Kidney (tissue), 14 donors: ENCODE measurements around the gene DDX10. TPM values are rescaled to one million over a fixed set of nuclear protein-coding genes. Genes with fewer than 3 reads are reported as not detected.

Source experiments
- DNase-seq, 5 donors: peaks; one replicate each; pipeline ENCODE4 v3.0.0-alpha.2; 2013 to 2020
- FAIRE-seq: peaks from 2 replicates; lab custom pipeline; 2012; peaks lifted over from hg19 to GRCh38; lab: Jason Lieb, UNC
- H3K27ac ChIP-seq, 2 donors: one replicate each; pipeline ENCODE4 v1.7.0; 2013; ENCODE audit warnings: low read depth in 2 of 2, low read length in 2 of 2, inconsistent platforms in 1 of 2
- H3K27me3 ChIP-seq: one replicate; pipeline ENCODE4 v1.7.1; 2013; ENCODE audit warnings: low read length, inconsistent platforms; ENCODE audit not compliant: control insufficient read depth, insufficient read depth
- H3K36me3 ChIP-seq, 3 donors: one replicate each; pipeline versions ENCODE4 v1.7.0 to v1.7.1; 2013; ENCODE audit warnings: low read length in 3 of 3, control low read depth in 1 of 3, inconsistent platforms in 1 of 3; ENCODE audit not compliant: insufficient read depth in 3 of 3, control insufficient read depth in 2 of 3
- H3K4me1 ChIP-seq, 3 donors: one replicate each; pipeline versions ENCODE4 v1.7.0 to v1.7.1; 2013; ENCODE audit warnings: low read length in 3 of 3, inconsistent platforms in 1 of 3, low read depth in 1 of 3; ENCODE audit not compliant: control insufficient read depth in 2 of 3, insufficient read depth in 2 of 3
- H3K4me3 ChIP-seq, 3 donors: one replicate each; pipeline versions ENCODE4 v1.7.0 to v1.8.1; 2013; ENCODE audit warnings: low read length in 3 of 3, control low read depth in 1 of 3, inconsistent platforms in 1 of 3
- H3K9ac ChIP-seq, 3 donors: one replicate each; pipeline versions ENCODE4 v1.7.0 to v1.7.1; 2013; ENCODE audit warnings: low read length in 3 of 3, control low read depth in 1 of 3, inconsistent platforms in 1 of 3
- H3K9me3 ChIP-seq, 3 donors: one replicate each; pipeline versions ENCODE4 v1.7.0 to v1.7.1; 2013; ENCODE audit warnings: low read length in 3 of 3, control low read depth in 1 of 3, inconsistent platforms in 1 of 3; ENCODE audit not compliant: control insufficient read depth in 2 of 3, insufficient read depth in 1 of 3
- CTCF ChIP-seq: IDR thresholded peaks from 3 replicates; pipeline ENCODE4 v1.5.1; 2012; ENCODE audit warnings: mild to moderate bottlenecking, moderate library complexity, borderline replicate concordance; ENCODE audit not compliant: insufficient read depth; ENCODE audit errors: extremely low read depth
- intact Hi-C: fragments of 100-400 bp; cut with DNase I; formaldehyde crosslinking; loops from one replicate; pipeline ENCODE4 v1.11.1; 2022
- polyA plus RNA-seq: library from polyadenylated mRNA; stranded (reverse); fragments of 350-450 nt; fragmentation: Illumina TruSeq; extraction: RNeasy Lipid Tissue Mini Kit (QIAGEN cat#74804); gene quantifications from one replicate; pipeline ENCODE4 v1.2.3, GENCODE V29; 2014; ENCODE audit warnings: low read depth, low replicate concordance; ENCODE audit not compliant: insufficient read depth
- total RNA-seq: library from RNA; stranded (reverse); fragmentation: NEBNext Ultra II Directional; extraction: Animal tissue kit (Norgen Biotek cat#: 25700); gene quantifications from one replicate; pipeline ENCODE4 v1.2.1, GENCODE V29; 2021
- donor health status: control.
- donor health status: control.
- donor health status: control.
- donor health status: control.
- donor health status: control.
- donor health status: DM: yes; HTN: yes; CAD: no.
- donor health status: Normal renal cell carcinoma (clear cell type).

The DDX10 gene
- total and polyA plus RNA-seq, 2 donors from 2014 or later: 24.8 to 79.2 TPM

- no peak for DNase-seq
- H3K36me3 ChIP-seq: no peaks in the 10 kb centered on the region
- TF ChIP-seq CTCF: no peak
- no peak overlapping the region for H3K9ac ChIP-seq
- no peaks in the 10 kb centered on the region for H3K9me3 ChIP-seq
- intact Hi-C loops: no loop called here
- no peaks in the 10 kb centered on the region for H3K27me3 ChIP-seq
- FAIRE-seq: no peak
- H3K27ac ChIP-seq: no peak overlapping the region
- H3K4me3 ChIP-seq: no peak overlapping the region
- H3K4me1 ChIP-seq: no peaks in the 10 kb centered on the region
These were observed 121.6 kb downstream of the DDX10 start for GRCh38 chr11:108786281-108786990.

GRCh38 chr11:108787105-108787504 is 122.2 kb downstream of the DDX10 start:
- Histone ChIP-seq H3K27ac (no peak overlapping the region), H3K4me3 (no peak overlapping the region), H3K4me1 (no peaks in the 10 kb centered on the region), H3K36me3 (no peaks in the 10 kb centered on the region), H3K27me3 (no peaks in the 10 kb centered on the region), H3K9ac (no peak overlapping the region), H3K9me3 (no peaks in the 10 kb centered on the region)
- FAIRE-seq: no peak
- TF ChIP-seq CTCF: no peak
- intact Hi-C loops: no loop called here
- DNase-seq: no peak

- intact Hi-C loops: no loop called here
- H3K27me3 ChIP-seq: no peaks in the 10 kb centered on the region
- H3K4me3 ChIP-seq: no peak overlapping the region
- H3K36me3 ChIP-seq: no peaks in the 10 kb centered on the region
- H3K9me3 ChIP-seq: no peaks in the 10 kb centered on the region
- DNase-seq (peak in 2 of 5 donors; percentile 16 to 37), FAIRE-seq (no peak)
- TF ChIP-seq CTCF: peak; percentile 47
- peaks cover 0 to 2% (median 0%) of the 10 kb centered on the region in 3 donors for H3K4me1 ChIP-seq
- H3K9ac ChIP-seq: no peak overlapping the region
- no peak overlapping the region for H3K27ac ChIP-seq
These were observed 123.8 kb downstream of the DDX10 start for GRCh38 chr11:108788565-108789199.
